Fibroblast of lung (primary cell): ENCODE results near the gene C1orf185. TPM values are rescaled to one million over a fixed set of nuclear protein-coding genes. Genes with fewer than 3 reads are reported as not detected.
"Not testable (repeated sequence)": the region's sequence is repeated elsewhere in the genome, so short reads cannot be mapped to it uniquely, and the experiment has no call there.

ENCODE experiments used
- DNase-seq, 2 donors: peaks; one replicate each; pipeline versions ENCODE4 v3.0.0 to v3.0.0-alpha.2; 2010; ENCODE audit warnings: low read depth in 2 of 2
- H2AFZ ChIP-seq: 2 replicates; pipeline ENCODE4 v1.5.1; 2012; ENCODE audit warnings: low read length, control low read depth, inconsistent platforms
- H3K27ac ChIP-seq: 2 replicates; pipeline ENCODE4 v1.5.1; 2011; ENCODE audit warnings: low read length, control low read depth; ENCODE audit not compliant: insufficient read depth
- H3K27me3 ChIP-seq: 2 replicates; pipeline ENCODE4 v1.5.1; 2011; ENCODE audit warnings: mild to moderate bottlenecking, low read length; ENCODE audit not compliant: control insufficient read depth, insufficient read depth
- H3K36me3 ChIP-seq: 2 replicates; pipeline ENCODE4 v1.5.1; 2011; ENCODE audit warnings: low read length; ENCODE audit not compliant: control insufficient read depth, insufficient read depth
- H3K4me1 ChIP-seq: 2 replicates; pipeline ENCODE4 v1.5.1; 2011; ENCODE audit warnings: low read length; ENCODE audit not compliant: control insufficient read depth, insufficient read depth; ENCODE audit errors: extremely low read depth
- H3K4me2 ChIP-seq: 2 replicates; pipeline ENCODE4 v1.5.1; 2011; ENCODE audit warnings: low read length, control low read depth; ENCODE audit not compliant: insufficient read depth; ENCODE audit errors: extremely low read depth
- H3K4me3 ChIP-seq, 4 experiments: fragments of 200-600 bp in 1 of 4; sonication (generic) in 1 of 4; replicated peaks in 1 of 4; 2 replicates each; pipeline ENCODE4 v1.5.1; 2011 to 2016; ENCODE audit warnings: low read length in 4 of 4, low read depth in 3 of 4, mild to moderate bottlenecking in 3 of 4, control low read depth in 2 of 4, inconsistent platforms in 1 of 4, mixed read lengths in 1 of 4; ENCODE audit not compliant: insufficient read depth in 1 of 4; ENCODE audit errors: control extremely low read depth in 1 of 4
- H3K79me2 ChIP-seq: 2 replicates; pipeline ENCODE4 v1.5.1; 2012; ENCODE audit warnings: mild to moderate bottlenecking, low read length, inconsistent platforms; ENCODE audit not compliant: control insufficient read depth, insufficient read depth
- H3K9ac ChIP-seq: 2 replicates; pipeline ENCODE4 v1.5.1; 2011; ENCODE audit warnings: mild to moderate bottlenecking, low read length, control low read depth; ENCODE audit not compliant: insufficient read depth
- H3K9me3 ChIP-seq: 2 replicates; pipeline ENCODE4 v1.5.1; 2012; ENCODE audit warnings: low read depth, low read length; ENCODE audit not compliant: control insufficient read depth, insufficient read depth
- H4K20me1 ChIP-seq: 2 replicates; pipeline ENCODE4 v1.5.1; 2011; ENCODE audit warnings: low read length; ENCODE audit not compliant: control insufficient read depth, insufficient read depth; ENCODE audit errors: extremely low read depth
- CTCF ChIP-seq, 2 donors: IDR thresholded peaks in 1 of 2; conservative IDR thresholded peaks in 1 of 2; 1 replicate in 1 of 2; 2 replicates in 1 of 2; pipeline ENCODE4 v1.5.1; 2011 to 2012; ENCODE audit warnings: low read length in 2 of 2, control low read depth in 1 of 2, inconsistent platforms in 1 of 2, low read depth in 1 of 2, mild to moderate bottlenecking in 1 of 2
- EZH2 ChIP-seq: IDR thresholded peaks from 2 replicates; pipeline ENCODE4 v1.5.1; 2012; ENCODE audit warnings: low read length, control low read depth, mild to moderate bottlenecking; ENCODE audit errors: missing control alignments
- polyA plus RNA-seq, 2 donors: library from polyadenylated mRNA; depleted of rRNA in 1 of 2; stranded (reverse) in 1 of 2; unstranded in 1 of 2; fragments of >200 nt; gene quantifications; 2 replicates each; pipeline ENCODE4 v1.2.1, GENCODE V29; 2011 to 2012; ENCODE audit warnings: missing spikeins in 1 of 2
- total RNA-seq: library from RNA; depleted of rRNA; stranded (reverse); fragments of >200 nt; gene quantifications from 2 replicates; pipeline ENCODE4 v1.2.1, GENCODE V29; 2014

C1orf185 gene
- total and polyA plus RNA-seq, 2 donors (not counting 1 experiment from before 2014, with no cell fraction given), result not detected

- peak in 1 of 2 donors; percentile 29 for DNase-seq
- Histone ChIP-seq H3K4me1 (no peaks in the 10 kb centered on the region), H3K9ac (no peak overlapping the region), H3K79me2 (no peaks in the 10 kb centered on the region), H3K27me3 (no peaks in the 10 kb centered on the region), H2AFZ (no peak overlapping the region), H3K4me3 (no peak overlapping the region), H3K27ac (no peak overlapping the region), H4K20me1 (no peaks in the 10 kb centered on the region), H3K4me2 (no peak overlapping the region), H3K9me3 (no peaks in the 10 kb centered on the region), H3K36me3 (no peaks in the 10 kb centered on the region)
- TF ChIP-seq CTCF (conservative IDR thresholded peaks at IDR 0.05 in 1 of 2, IDR thresholded peaks at IDR 0.05 in 1 of 2; ENCODE audit: low read depth in 1 of 2, low read length in 2 of 2) (no peak), EZH2 (no peak)
These were observed 68.3 kb downstream of the C1orf185 start for GRCh38 chr1:51170342-51170741.

GRCh38 chr1:51172811-51173210, 70.8 kb downstream of the C1orf185 start:
- no peaks in the 10 kb centered on the region for H3K9me3 ChIP-seq
- H3K9ac ChIP-seq, result no peak overlapping the region
- no peaks in the 10 kb centered on the region for H3K36me3 ChIP-seq
- H3K4me1 ChIP-seq, result no peaks in the 10 kb centered on the region
- H3K4me2 ChIP-seq, result no peak overlapping the region
- H3K27me3 ChIP-seq, result no peaks in the 10 kb centered on the region
- DNase-seq, result no peak
- no peak for TF ChIP-seq EZH2
- TF ChIP-seq CTCF (conservative IDR thresholded peaks at IDR 0.05 in 1 of 2, IDR thresholded peaks at IDR 0.05 in 1 of 2; ENCODE audit: low read depth in 1 of 2, low read length in 2 of 2), result no peak
- no peaks in the 10 kb centered on the region for H4K20me1 ChIP-seq
- no peak overlapping the region for H2AFZ ChIP-seq
- H3K79me2 ChIP-seq, result no peaks in the 10 kb centered on the region
- H3K27ac ChIP-seq, result no peak overlapping the region
- H3K4me3 ChIP-seq, result no peak overlapping the region

GRCh38 chr1:51175278-51175677, 73.2 kb downstream of the C1orf185 start:
- Histone ChIP-seq H4K20me1 (no peaks in the 10 kb centered on the region), H2AFZ (no peak overlapping the region), H3K4me2 (no peak overlapping the region), H3K9ac (no peak overlapping the region), H3K9me3 (no peaks in the 10 kb centered on the region), H3K36me3 (no peaks in the 10 kb centered on the region), H3K4me3 (no peak overlapping the region), H3K27me3 (no peaks in the 10 kb centered on the region), H3K4me1 (no peaks in the 10 kb centered on the region), H3K27ac (no peak overlapping the region), H3K79me2 (no peaks in the 10 kb centered on the region)
- TF ChIP-seq CTCF (conservative IDR thresholded peaks at IDR 0.05 in 1 of 2, IDR thresholded peaks at IDR 0.05 in 1 of 2; ENCODE audit: low read depth in 1 of 2, low read length in 2 of 2) (no peak), EZH2 (no peak)
- DNase-seq, result no peak

GRCh38 chr1:51177988-51178387, 76.0 kb downstream of the C1orf185 start:
- H3K9me3 ChIP-seq, H3K9ac ChIP-seq, H3K4me1 ChIP-seq, H3K27ac ChIP-seq, H3K79me2 ChIP-seq, H4K20me1 ChIP-seq, H3K27me3 ChIP-seq, H3K4me3 ChIP-seq, DNase-seq, H3K36me3 ChIP-seq, H3K4me2 ChIP-seq, H2AFZ ChIP-seq: not testable (repeated sequence)
